ENCODE data around the gene ZBTB9.
A peak's percentile ranks its signal among the peaks of the same experiment; 100 is the strongest.

ZBTB9 gene

GRCh38 chr6:33454009-33454946 is at the start of gene ZBTB9:
TSS of gene ZBTB9 (plus strand) at chr6:33454576. CDS start at chr6:33455101, 525 bp downstream.
- in situ Hi-C loops (cut with MboI; ENCODE audit: low pct_unique_long_range_greater_than_20kb, low sequenced_read_pairs, unreplicated experiment) = no loop called here
- TF ChIP-seq CTCF (IDR thresholded peaks at IDR 0.05; ENCODE audit: extremely low read depth, insufficient read depth, missing control alignments) = no peak
- DNase-seq (ENCODE audit: low spot score) = peak; percentile 99

DNA sequence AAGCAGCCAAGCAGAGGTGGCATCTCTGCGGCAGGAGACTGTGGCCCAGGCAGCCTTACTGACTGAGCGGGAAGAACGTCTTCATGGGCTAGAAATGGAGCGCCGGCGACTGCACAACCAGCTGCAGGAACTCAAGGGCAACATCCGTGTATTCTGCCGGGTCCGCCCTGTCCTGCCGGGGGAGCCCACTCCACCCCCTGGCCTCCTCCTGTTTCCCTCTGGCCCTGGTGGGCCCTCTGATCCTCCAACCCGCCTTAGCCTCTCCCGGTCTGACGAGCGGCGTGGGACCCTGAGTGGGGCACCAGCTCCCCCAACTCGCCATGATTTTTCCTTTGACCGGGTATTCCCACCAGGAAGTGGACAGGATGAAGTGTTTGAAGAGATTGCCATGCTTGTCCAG is 49.5 kb upstream of the ZBTB9 start:
- in situ Hi-C loops (cut with MboI; ENCODE audit: low pct_unique_long_range_greater_than_20kb, low sequenced_read_pairs, unreplicated experiment) = no loop called here
- no peak for DNase-seq (ENCODE audit: low spot score)
- no peak for TF ChIP-seq CTCF (IDR thresholded peaks at IDR 0.05; ENCODE audit: extremely low read depth, insufficient read depth, missing control alignments)

DNA sequence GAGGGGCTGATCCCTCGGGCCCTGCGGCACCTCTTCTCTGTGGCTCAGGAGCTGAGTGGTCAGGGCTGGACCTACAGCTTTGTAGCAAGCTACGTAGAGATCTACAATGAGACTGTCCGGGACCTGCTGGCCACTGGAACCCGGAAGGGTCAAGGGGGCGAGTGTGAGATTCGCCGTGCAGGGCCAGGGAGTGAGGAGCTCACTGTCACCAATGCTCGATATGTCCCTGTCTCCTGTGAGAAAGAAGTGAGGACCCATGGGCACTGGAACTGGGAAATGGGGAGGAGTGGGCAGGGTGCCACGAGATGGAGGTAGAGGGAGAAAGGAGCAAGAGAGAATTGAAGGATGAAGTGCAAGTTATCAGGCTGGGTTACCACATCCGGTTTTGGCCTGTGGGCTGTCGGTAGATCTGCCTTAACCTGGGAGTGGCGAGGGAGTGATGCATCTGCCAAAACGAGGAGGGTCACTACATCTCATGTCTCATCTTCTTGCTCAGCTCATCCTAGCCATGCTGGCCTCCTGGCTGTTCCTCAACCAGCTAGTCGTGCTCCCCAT is 48.9 kb upstream of the ZBTB9 start:
- no peak for DNase-seq (ENCODE audit: low spot score)
- in situ Hi-C loops (cut with MboI; ENCODE audit: low pct_unique_long_range_greater_than_20kb, low sequenced_read_pairs, unreplicated experiment) = no loop called here
- TF ChIP-seq CTCF (IDR thresholded peaks at IDR 0.05; ENCODE audit: extremely low read depth, insufficient read depth, missing control alignments) = no peak

DNA sequence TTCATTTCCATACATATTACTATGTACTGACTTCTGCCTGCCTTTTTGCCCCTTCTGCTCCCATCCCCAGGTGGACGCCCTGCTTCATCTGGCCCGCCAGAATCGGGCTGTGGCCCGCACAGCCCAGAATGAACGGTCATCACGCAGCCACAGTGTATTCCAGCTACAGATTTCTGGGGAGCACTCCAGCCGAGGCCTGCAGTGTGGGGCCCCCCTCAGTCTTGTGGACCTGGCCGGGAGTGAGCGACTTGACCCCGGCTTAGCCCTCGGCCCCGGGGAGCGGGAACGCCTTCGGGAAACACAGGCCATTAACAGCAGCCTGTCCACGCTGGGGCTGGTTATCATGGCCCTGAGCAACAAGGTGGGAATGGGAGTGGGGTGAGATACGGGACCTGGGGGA is 48.2 kb upstream of the ZBTB9 start:
- in situ Hi-C loops (cut with MboI; ENCODE audit: low pct_unique_long_range_greater_than_20kb, low sequenced_read_pairs, unreplicated experiment) = no loop called here
- no peak for DNase-seq (ENCODE audit: low spot score)
- no peak for TF ChIP-seq CTCF (IDR thresholded peaks at IDR 0.05; ENCODE audit: extremely low read depth, insufficient read depth, missing control alignments)

DNA sequence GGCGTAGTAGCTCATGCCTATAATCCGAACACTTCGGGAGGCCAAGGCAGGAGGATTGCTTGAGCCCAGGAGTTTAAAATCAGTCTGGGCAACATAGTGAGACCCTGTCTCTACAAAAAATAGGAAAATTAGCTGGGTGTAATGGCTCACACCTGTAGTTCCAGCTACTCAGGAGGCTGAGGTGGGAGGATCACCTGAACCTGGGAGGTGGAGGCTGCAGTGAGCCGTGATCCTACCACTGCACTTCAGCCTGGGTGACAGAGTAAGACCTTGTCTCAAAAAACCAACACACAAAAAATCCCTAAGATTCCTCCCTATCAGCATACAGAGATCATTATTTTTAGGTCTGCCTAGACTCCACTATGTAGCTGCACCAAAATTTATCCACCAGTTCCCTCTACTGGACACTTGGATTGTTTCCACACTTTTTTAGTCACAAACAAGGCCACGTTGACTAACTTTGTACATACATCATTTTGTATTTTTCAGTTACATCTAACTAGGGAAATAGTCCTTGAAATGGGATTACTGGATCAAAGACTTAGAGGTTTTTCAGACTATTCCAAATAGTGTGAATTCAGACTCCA is 47.2 kb upstream of the ZBTB9 start:
- TF ChIP-seq CTCF (IDR thresholded peaks at IDR 0.05; ENCODE audit: extremely low read depth, insufficient read depth, missing control alignments) = peak; percentile 19
- in situ Hi-C loops (cut with MboI; ENCODE audit: low pct_unique_long_range_greater_than_20kb, low sequenced_read_pairs, unreplicated experiment) = no loop called here

GRCh38 chr6:33410050-33410710 is 44.2 kb upstream of the ZBTB9 start:
- no peak for TF ChIP-seq CTCF (IDR thresholded peaks at IDR 0.05; ENCODE audit: extremely low read depth, insufficient read depth, missing control alignments)
- DNase-seq (ENCODE audit: low spot score) = peak; percentile 100
- in situ Hi-C loops (cut with MboI; ENCODE audit: low pct_unique_long_range_greater_than_20kb, low sequenced_read_pairs, unreplicated experiment) = no loop called here

More for the DNA sequence above, 47.2 kb upstream of the ZBTB9 start:
- no peak for DNase-seq (ENCODE audit: low spot score)

Data from GM13977 (cell line).